Stimulated activated naive CD8-positive, alpha-beta T cell treated with anti-CD3 and anti-CD28 coated beads, Interleukin-15, Interleukin-2, amounts not matched to agents 100 U/mL and 50 U/mL, for 24 hours (primary cell): ENCODE measurements around the gene ZPLD1.

Source experiments
- ATAC-seq: fragments of 150-1000 bp; cut with Tn5 transposase; one replicate; pipeline ENCODE4 v1.10.0; 2021
- DNase-seq: peaks from one replicate; pipeline ENCODE4 v3.0.0; 2021

Gene ZPLD1

GRCh38 chr3:102466001-102466400, 31.2 kb downstream of the ZPLD1 start:
- no peak for DNase-seq
- no peak for ATAC-seq

GRCh38 chr3:102470066-102470465, 35.3 kb downstream of the ZPLD1 start:
- no peak for DNase-seq
- no peak for ATAC-seq

GRCh38 chr3:102471001-102471400, 36.2 kb downstream of the ZPLD1 start:
- ATAC-seq (no peak), DNase-seq (no peak)

DNA sequence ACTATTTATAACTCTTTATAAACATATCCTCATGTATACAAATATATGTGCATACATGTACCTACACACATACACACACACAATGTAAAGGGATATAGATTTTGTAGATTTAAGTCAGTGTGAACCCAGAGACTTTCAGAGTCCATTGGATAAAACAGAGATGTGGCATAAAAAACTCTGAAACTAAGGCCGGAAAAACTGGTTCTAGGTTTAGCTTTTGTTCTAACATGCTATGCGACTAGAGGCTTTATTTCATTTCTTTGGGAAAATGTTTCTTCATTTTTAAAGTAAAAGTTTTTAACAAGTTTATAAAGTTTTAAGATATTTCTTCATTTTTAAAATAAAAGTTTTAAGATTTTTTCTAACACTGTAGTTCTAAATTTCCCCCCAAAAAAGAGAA, 36.7 kb downstream of the ZPLD1 start:
- DNase-seq, result no peak
- no peak for ATAC-seq

DNA sequence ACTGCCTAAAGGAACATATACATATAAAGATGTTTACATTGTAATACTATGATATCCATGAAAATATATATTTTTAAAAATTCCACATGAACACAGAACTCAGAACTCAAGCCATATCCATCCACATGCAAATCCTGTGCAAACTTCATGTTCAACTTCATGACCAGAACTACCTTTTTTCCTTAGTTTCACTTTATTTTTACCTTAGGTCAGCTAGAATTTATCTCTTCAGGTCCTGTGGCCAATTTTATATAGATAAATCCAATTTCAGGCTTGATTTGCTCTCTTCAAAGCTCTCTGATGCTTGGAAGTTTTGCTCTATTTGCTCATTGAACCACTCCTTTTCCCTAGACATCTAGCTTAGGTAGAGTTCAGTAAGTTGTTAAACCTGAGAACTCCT, 38.8 kb downstream of the ZPLD1 start:
- DNase-seq, result no peak
- ATAC-seq, result no peak

- ATAC-seq, result no peak
- no peak for DNase-seq
Measured at GRCh38 chr3:102474207-102474606, 39.4 kb downstream of the ZPLD1 start.

GRCh38 chr3:102476198-102476597, 41.4 kb downstream of the ZPLD1 start:
- ATAC-seq, result no peak
- no peak for DNase-seq

GRCh38 chr3:102478160-102478559, 43.3 kb downstream of the ZPLD1 start:
- ATAC-seq, result no peak
- no peak for DNase-seq

DNA sequence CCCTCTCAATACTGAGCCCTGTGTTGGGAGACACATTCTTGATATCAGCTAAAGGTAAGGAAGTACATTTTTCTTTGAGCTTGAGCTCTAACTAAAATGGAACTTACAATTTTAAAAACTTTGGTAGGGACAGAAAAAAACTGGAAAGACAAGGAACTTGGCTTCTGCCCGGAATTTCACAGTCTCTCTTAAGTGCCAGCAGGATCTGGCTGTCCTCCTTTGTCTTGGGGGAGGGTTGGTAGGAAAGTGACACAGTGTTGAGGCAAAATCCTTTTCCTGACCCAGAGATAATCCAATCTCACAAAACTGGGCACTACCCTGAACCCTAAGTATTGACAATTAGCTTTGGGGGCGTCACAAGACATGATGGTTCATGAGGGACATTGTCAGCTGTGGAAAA, 45.3 kb downstream of the ZPLD1 start:
- ATAC-seq, result no peak
- no peak for DNase-seq

GRCh38 chr3:102481050-102481449, 46.2 kb downstream of the ZPLD1 start:
- no peak for DNase-seq
- no peak for ATAC-seq

GRCh38 chr3:102483556-102483955, 48.7 kb downstream of the ZPLD1 start:
- ATAC-seq (no peak), DNase-seq (no peak)

- no peak for DNase-seq
- ATAC-seq, result no peak
Measured at GRCh38 chr3:102484363-102484762, 49.5 kb downstream of the ZPLD1 start.

GRCh38 chr3:102485701-102486100, 50.9 kb downstream of the ZPLD1 start:
- DNase-seq (no peak), ATAC-seq (no peak)

DNA sequence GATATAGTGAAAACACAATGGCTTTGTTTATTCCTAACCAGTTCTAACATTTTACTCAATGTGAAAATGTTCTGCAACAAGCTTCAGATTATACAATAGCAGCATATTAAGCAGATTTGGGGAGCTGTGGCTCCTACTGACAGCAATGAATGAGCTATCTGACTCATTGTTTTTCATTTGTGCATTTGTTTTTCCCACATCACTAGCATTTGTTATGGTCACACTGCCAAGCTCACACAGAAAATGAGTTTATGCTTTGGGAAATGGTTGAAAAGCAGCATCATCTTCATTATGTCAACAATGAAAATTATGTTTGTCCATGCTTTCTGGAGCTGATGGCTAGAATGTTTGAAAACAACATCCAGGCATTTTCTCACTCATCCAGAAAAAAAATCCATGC, 53.5 kb downstream of the ZPLD1 start:
- ATAC-seq (no peak), DNase-seq (no peak)

DNA sequence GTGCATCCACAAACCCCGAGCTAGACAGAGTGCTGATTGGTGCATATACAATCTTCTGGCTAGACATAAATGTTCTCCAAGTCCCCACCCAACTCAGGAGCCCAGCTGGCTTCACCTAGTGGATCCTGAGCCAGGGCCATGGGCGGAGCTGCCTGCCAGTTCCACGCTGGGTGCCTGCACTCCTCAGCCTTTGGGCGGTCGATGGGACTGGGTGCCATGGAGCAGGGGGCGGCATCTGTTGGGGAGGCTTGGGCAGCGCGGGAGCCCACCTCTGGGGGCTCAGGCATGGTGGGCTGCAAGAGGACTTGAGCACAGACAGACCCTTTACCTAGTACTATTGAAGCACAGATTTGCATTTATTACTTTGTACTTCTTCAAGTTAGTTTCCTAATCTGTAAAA, 57.5 kb downstream of the ZPLD1 start:
- ATAC-seq (no peak), DNase-seq (no peak)

DNA sequence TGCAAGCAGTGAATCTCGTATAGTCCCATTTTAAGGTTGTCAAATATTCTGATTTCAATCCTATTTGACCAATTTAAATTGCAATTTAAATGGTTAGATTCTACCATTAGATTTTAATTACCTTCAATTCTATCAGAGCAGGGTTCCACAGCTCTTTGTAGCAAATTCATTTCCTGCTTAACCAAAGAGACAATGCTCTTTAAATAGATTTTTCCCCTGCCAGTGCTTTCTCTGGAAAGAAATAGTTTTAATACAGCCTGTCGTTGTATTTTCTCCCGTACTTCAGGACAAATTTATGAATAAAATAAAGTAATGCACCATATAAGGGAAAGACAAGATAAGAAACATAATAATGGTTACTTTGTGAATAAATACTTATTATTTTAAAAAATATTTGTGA, 62.8 kb downstream of the ZPLD1 start:
- DNase-seq (no peak), ATAC-seq (no peak)

DNA sequence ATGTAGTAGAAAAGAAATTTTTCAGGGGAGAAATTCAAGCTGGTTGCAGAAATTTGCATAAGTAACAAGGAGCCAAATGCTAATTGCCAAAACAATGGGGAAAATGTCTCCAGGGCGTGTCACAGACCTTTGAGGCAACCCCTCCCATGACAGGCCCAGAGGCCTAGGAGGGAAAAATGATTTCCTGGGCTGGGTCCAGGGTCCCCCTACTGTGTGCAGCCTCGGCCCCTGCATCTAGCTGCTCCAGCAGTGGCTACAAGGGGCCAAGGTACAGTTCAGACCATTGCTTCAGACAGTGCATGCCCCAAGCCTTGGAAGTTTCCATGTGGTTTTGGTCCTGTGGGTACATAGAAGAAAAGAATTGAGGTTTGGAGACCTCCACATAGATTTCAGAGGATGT, 70.7 kb downstream of the ZPLD1 start:
- no peak for ATAC-seq
- no peak for DNase-seq

DNA sequence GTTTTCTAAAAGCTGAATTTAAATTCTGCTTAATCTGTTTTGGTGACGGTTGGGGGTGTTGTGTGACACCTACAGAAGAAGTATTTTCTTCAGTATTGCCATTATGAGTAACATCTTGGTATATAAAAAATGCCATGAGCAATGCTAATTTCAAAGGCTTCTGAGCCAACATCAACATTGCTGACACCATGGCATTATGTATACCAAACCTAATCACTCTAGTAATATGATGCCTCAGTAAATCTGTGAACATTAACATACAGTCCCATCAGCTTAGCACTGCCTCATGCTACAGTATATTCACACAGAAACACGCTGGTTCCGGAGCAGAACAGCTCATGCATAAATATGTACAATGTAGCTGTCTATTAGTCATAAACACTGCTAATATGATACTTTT, 75.8 kb downstream of the ZPLD1 start:
- DNase-seq (no peak), ATAC-seq (no peak)

DNA sequence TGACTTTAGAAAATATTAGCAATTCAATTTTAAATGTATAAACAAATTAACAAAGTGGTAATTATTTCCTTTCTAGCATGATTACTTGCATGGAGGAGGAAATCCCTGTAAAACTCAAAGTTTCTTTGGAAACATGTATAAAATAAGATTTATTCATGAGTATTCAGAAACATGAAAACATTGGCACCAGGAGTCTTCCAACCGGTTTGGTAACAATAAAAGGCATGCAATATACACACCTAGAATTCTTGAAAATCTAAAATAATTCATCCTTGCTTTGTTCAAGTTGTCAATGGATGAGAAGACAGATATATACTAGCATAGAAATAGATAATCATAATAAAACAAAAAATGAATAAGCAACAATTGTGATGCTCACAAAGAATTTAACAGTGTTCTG, 76.4 kb downstream of the ZPLD1 start:
- DNase-seq (no peak), ATAC-seq (no peak)

DNA sequence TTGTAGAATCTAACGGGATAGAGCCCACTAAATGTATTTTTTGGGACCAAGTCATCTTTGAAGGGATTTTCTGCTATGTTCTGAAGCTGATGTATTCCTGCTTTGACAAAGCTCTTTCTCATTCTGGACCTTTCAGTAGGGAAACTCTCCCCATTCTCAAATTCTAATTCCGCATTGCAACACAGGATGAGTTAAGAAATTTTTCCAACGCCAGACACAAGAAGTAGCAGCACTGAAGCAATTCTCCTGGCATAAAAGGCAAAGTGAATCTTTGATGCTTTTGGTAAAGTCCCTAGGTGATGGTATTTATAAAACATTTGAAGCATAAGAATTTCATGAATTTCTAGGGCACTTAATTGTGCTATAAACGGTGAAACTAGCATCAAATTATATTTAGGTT, 76.8 kb downstream of the ZPLD1 start:
- ATAC-seq (no peak), DNase-seq (no peak)

DNA sequence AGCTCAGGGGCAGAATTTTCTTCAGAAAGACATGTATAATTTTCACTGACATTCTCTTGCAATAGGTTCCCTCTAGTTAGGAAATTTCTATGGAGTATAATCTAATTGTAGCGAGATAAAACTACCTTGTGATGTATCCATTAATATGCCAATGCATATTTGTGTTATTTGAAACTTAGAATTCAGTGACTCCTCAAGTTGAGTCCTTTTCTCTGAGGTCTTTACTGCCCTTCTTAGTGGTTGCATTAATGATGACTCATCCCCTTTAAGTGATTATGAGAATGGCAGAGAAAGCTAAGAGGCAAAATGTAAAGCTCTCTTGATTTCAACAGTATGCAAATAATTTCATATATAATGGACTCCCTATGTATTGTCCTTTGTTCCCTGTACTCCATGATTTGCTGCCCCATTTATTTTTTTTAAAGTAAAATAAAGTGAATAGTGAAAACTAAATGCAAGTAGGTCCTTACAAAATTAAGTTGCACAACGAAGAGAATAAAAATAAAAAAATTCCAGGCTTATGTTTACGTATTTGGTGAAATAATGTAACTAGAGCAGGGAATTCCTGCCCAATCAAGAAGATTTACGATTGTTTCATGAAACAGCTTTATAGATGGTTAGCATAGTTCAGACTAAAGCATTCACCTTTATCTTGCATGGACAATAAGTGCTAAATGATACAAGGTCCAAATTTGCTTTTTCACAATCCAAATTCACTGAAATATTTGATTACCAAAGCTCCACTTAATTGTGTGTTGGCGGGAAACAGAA, 78.1 kb downstream of the ZPLD1 start:
- DNase-seq, result no peak
- ATAC-seq, result no peak

DNA sequence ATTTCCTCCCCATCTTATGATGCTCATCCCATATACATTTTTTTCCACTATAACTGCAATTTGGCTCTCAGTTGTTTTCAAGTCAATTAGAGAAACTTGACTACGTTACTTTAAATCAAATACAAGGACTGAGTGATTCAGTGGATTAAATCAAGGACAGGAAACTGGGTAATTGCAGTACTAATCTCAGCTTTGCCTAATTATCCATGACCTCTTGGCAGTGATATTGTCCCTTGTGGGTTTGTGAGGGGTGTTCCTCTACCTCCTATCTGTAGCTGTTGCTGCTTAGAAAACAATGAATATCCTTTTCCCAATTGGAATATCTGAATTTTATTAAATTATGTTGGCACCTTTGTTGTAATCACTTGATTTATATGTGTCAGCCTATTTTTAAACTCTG, 79.4 kb downstream of the ZPLD1 start:
- ATAC-seq (no peak), DNase-seq (no peak)

DNA sequence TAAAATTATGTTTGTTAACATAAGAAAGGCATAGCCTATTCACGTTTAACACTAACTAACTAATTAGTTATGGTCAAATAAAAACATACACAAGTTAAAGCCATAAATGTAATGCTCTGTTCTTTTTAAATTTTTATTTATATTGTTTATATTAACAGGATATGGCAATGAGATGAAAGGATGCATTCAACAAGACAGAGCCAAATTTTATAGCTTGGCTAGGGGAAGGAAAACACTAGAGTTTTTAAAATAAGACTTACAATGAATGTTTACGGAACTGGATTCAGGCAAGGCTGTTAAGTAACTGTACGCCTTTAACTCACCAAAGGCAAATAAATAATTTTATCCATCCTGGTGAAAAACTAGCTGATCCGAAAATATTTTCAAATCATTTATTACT, 86.4 kb downstream of the ZPLD1 start:
- DNase-seq (no peak), ATAC-seq (no peak)

- ATAC-seq (no peak), DNase-seq (no peak)
Measured at GRCh38 chr3:102525624-102526023, 90.8 kb downstream of the ZPLD1 start.

GRCh38 chr3:102526865-102527264, 92.0 kb downstream of the ZPLD1 start:
- DNase-seq (no peak), ATAC-seq (no peak)
